AG04450 (cell line): ENCODE data around the gene ZKSCAN7. TPM values are rescaled to one million over a fixed set of nuclear protein-coding genes. Genes with fewer than 3 reads are reported as not detected.
"Not testable (repeated sequence)": the region's sequence is repeated elsewhere in the genome, so short reads cannot be mapped to it uniquely, and the experiment has no call there.

Experiments
- CTCF ChIA-PET: fragments of 300-600, 350-600 bp; formaldehyde crosslinking; extraction: SDS; loops from one replicate; lab custom pipeline; 2022; ENCODE audit warnings: antibody characterized with exemption, inconsistent platforms; lab: Charles Lee
- POLR2A ChIA-PET: fragments of 350-600 bp; formaldehyde crosslinking; extraction: SDS; loops from one replicate; lab custom pipeline; 2021; ENCODE audit warnings: antibody characterized with exemption, inconsistent platforms; lab: Yijun Ruan, JAX
- DNase-seq: peaks from one replicate; pipeline ENCODE4 v3.0.0-alpha.2; 2011; ENCODE audit warnings: low read depth, low spot score
- H3K27ac ChIP-seq: one replicate; pipeline ENCODE4 v1.5.1; 2012; ENCODE audit warnings: low read depth, low read length, control low read depth
- H3K27me3 ChIP-seq: one replicate; pipeline ENCODE4 v1.6.0; 2012; ENCODE audit warnings: low read length; ENCODE audit not compliant: control insufficient read depth, insufficient read depth
- H3K4me3 ChIP-seq: 2 replicates; pipeline ENCODE4 v1.5.1; 2011; ENCODE audit warnings: mild to moderate bottlenecking, low read depth, low read length, control low read depth
- H3K9me3 ChIP-seq: 2 replicates; pipeline ENCODE4 v1.5.1; 2012; ENCODE audit warnings: low read length; ENCODE audit not compliant: control insufficient read depth, insufficient read depth
- CTCF ChIP-seq: IDR thresholded peaks from 2 replicates; pipeline ENCODE4 v1.5.1; 2011; ENCODE audit warnings: low read depth, low read length, control low read depth, inconsistent platforms
- polyA plus RNA-seq: library from polyadenylated mRNA; depleted of rRNA; stranded (reverse); fragments of >200 nt; gene quantifications from 2 replicates; pipeline ENCODE4 v1.2.3, GENCODE V29; 2011

Gene ZKSCAN7
- polyA plus RNA-seq, 1 experiment = 8.3 TPM

DNA sequence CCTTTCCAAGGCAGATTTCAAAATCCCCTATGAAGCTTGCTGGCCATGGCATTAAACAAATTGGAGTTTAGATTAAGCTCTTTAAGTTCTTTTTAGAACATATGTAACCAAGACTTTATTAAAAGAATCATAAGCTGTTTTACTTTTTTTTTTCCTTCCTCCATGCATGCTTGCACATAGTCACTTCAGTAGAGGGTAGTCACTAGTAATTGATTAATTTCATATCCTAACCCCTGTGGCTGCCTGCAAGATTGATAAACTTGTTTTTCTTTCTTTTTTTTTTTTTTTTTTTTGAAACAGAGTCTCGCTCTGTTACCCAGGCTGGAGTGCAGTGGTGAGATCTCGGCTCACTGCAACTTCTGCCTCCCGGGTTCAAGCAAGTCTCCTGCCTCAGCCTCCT is 33.3 kb upstream of the ZKSCAN7 start:
- DNase-seq = no peak
- H3K27ac ChIP-seq = no peak overlapping the region
- TF ChIP-seq CTCF = no peak
- peaks cover 3% of the 10 kb centered on the region; the same call in 1 of the 2 replicates for H3K9me3 ChIP-seq
- H3K27me3 ChIP-seq = peaks cover 6% of the 10 kb centered on the region
- POLR2A ChIA-PET = no interaction called here
- CTCF ChIA-PET = interaction anchor here (0.7 kb wide), 2 partner anchors 129 to 140 kb away, joined by 4 read pairs; no protein-coding TSS in a partner anchor
- H3K4me3 ChIP-seq = no peak overlapping the region

DNA sequence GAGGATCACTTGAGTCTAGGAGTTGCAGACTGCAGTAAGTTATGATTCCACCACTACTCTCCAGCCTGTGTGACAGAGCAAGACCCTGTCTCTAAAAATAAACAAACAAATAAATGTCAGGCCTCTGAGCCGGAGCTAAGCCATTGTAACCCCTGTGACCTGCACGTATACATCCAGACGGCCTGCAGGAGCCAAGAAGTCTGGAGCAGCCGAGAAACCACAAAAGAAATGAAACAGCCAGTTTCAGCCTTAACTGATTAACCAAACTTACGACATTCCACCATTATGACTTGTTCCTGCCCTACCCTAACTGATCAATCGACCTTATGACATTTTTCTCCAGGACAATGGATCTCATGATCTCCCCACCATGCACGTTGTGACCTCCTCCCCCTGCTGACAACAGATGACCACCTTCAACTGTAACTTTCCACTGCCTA is 32.5 kb upstream of the ZKSCAN7 start:
- H3K27ac ChIP-seq = no peak overlapping the region
- ChIA-PET POLR2A (no interaction called here), CTCF (no interaction called here)
- DNase-seq = no peak
- H3K9me3 ChIP-seq = peaks cover 3% of the 10 kb centered on the region; the same call in 1 of the 2 replicates
- no peak overlapping the region for H3K4me3 ChIP-seq
- H3K27me3 ChIP-seq = peaks cover 6% of the 10 kb centered on the region
- no peak for TF ChIP-seq CTCF

GRCh38 chr3:44525060-44525459 is 29.9 kb upstream of the ZKSCAN7 start:
- no peak for TF ChIP-seq CTCF
- H3K4me3 ChIP-seq = no peak overlapping the region
- CTCF ChIA-PET = no interaction called here
- no peak overlapping the region for H3K27ac ChIP-seq
- H3K9me3 ChIP-seq = peaks cover 3% of the 10 kb centered on the region; the same call in 1 of the 2 replicates
- POLR2A ChIA-PET = no interaction called here
- no peak for DNase-seq
- peaks cover 12% of the 10 kb centered on the region for H3K27me3 ChIP-seq

GRCh38 chr3:44529927-44530326 is 25.1 kb upstream of the ZKSCAN7 start:
- peak; percentile 27 for TF ChIP-seq CTCF
- CTCF ChIA-PET = no interaction called here

GRCh38 chr3:44530911-44531310 is 24.1 kb upstream of the ZKSCAN7 start:
- Histone ChIP-seq H3K27ac (no peak overlapping the region), H3K4me3 (no peak overlapping the region), H3K9me3 (peaks cover 3% of the 10 kb centered on the region; the same call in 1 of the 2 replicates), H3K27me3 (peaks cover 6% of the 10 kb centered on the region)
- ChIA-PET CTCF (no interaction called here), POLR2A (no interaction called here)
- TF ChIP-seq CTCF = no peak
- no peak for DNase-seq

More at GRCh38 chr3:44529927-44530326, 25.1 kb upstream of the ZKSCAN7 start:
- no peak for DNase-seq
- H3K27me3 ChIP-seq = peaks cover 6% of the 10 kb centered on the region
- H3K9me3 ChIP-seq = peaks cover 6% of the 10 kb centered on the region; the same call in 1 of the 2 replicates
- POLR2A ChIA-PET = no interaction called here
- H3K27ac ChIP-seq = no peak overlapping the region
- no peak overlapping the region for H3K4me3 ChIP-seq

DNA sequence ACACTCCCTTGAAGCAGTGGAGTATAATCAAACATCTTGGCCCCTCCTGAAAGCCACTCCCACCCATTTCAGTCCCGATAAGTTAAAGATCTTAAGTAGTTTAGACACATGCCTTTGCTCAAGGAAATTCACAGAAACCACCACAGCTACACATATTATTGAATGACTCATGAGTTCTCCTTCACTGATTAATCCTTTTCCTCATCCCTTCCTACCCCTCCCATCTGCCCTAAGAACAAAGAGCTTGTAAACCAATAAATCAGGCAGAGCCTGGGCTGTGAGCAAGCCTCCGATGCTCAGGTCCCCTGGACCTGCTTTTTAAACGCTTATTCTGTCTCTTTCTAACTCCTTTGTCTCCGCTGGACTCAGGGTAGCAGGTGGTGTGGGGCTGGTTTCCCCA is 20.3 kb upstream of the ZKSCAN7 start:
- CTCF ChIA-PET = interaction anchor here (2.8 kb wide), 1 partner anchor 379 kb away, joined by 29 read pairs; no protein-coding TSS in a partner anchor
- H3K9me3 ChIP-seq, DNase-seq, H3K27ac ChIP-seq, POLR2A ChIA-PET, H3K27me3 ChIP-seq, H3K4me3 ChIP-seq: not testable (repeated sequence)
